HG02623 (cell line): ENCODE measurements around the gene PCYT2.

Experiments
- ATAC-seq: cut with Tn5 transposase; IDR thresholded peaks from one replicate; pipeline ENCODE4 v1.9.1; 2021; ENCODE audit warnings: moderate library complexity; ENCODE audit not compliant: unreplicated experiment

The PCYT2 gene

DNA sequence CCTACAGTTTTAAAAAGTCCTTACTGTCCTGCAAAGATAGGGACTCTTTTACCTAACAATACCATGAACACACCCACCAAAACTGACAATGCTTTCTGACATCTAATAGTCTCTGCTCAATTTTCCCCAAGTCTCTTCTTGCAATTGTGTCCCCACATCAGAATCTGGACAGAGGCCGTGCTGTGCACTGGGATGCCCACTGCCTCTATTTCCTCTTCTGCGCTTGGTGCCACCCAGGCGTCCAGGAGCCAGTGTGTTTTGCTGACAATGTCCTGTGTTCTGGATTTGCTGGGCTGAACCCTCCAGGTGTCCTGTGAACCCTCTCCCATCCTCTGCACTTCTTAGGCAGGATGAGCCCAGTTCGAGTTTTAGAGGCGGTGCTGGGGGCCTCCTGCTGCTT is 33.6 kb downstream of the PCYT2 start:
- ATAC-seq = no peak

DNA sequence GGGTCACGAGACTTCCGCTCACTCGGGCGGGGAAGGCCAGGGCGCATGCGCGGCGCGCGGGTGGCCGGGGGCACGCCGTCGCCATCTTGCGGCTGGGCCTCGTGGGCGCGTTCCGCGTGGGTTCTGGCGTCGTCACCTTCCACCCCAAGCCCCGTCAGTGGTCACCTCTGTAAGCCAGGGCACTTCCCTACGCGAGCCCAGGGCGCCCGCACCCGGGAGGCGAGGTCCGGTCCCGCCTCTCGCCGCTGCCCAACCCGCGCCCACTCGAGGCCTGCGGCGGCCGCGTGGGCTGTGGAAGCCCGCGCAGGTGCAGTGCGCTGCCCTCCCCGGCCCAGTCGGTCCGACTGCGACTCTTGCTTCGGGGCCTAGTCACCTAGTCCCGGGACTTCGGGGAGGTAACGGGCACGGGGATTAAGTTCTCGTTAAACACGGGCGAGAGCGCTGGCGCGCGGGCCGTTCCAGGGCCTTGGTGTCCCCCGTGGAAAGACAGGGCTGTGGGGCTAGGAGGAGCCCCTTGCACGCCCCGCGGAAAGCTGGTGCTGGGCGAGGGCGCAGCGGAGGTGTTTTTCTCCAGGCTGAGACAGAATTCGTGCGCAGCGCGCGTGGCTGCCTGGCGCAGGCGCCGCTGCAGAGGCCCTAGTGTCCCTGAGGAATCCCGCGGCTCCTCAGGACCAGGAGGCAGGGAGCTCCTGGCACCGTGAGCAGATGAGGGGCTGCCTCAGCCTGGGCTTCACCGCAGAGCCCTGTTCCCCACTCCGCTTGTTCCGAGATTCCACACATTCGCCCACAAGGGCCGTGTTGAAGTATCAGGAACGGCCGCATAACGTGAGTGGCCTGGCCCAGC is 39.6 kb downstream of the PCYT2 start:
- ATAC-seq = peak; percentile 57

DNA sequence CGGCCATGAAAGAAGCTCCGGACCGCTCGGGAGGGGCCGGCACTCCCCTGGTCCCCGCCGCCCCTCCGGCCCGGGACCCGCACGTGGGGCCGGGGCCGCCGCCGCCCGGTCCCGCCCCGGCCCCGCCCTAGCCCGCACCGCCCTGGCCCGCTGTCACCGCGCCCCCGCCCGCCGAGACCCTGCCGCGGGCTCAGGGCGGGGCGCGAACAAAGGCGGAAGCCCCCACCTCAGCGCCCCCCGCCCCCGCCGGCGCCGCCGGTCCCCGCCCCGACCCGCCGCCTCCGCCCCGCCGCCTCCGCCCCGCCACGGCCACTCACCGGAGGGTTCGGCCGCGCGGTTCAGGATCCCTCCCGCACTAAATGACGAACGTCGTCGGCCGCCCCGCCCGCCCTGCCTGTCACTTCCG is 40.2 kb downstream of the PCYT2 start, which contains the start of gene ARHGDIA:
TSS of gene ARHGDIA (minus strand) at position 357 of the 406 bp plus-strand sequence. CDS start 1,407 bp downstream, outside the sequence.
- ATAC-seq = peak; percentile 9

DNA sequence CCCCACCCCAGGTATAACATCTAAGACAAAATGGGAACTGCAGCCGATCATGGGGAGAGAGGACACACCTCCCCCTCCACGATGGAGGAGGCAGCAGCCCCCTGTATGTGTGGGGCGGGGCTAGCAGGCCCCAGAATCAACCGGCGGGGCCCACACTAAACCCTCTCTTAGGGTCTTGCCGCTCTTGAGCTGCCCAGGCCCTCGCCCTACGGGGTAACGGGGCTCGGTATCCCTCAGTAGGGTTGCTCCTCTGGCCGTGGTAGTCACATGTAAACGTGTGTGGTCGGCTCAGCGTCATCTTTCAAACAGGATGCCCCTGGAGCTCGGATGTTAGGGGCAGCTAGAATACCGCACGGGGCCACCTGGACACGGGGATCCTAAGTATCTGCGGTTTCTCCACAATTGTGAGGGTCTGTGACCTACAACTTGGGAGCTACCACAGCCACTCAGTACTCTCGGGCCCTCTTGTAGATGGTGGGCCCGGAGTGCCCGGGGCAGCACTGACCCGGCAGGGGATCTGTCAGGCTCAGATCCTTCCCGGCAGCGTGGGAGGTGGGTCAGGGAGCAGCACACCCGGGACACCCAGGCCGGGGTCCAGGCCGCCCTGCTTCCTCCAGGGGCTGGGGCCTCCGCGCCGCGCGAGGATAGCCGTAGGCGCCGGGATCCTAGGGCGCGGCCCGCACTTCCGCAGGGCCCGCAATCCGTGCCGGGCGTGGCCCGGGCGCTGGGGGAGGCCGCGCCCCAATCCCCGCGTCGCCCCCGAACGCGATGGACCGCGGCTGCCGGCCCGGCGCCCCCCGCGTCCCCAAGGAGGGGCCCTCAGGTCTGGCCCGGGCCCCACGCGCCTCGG is 40.8 kb downstream of the PCYT2 start:
- ATAC-seq = peak; percentile 9

DNA sequence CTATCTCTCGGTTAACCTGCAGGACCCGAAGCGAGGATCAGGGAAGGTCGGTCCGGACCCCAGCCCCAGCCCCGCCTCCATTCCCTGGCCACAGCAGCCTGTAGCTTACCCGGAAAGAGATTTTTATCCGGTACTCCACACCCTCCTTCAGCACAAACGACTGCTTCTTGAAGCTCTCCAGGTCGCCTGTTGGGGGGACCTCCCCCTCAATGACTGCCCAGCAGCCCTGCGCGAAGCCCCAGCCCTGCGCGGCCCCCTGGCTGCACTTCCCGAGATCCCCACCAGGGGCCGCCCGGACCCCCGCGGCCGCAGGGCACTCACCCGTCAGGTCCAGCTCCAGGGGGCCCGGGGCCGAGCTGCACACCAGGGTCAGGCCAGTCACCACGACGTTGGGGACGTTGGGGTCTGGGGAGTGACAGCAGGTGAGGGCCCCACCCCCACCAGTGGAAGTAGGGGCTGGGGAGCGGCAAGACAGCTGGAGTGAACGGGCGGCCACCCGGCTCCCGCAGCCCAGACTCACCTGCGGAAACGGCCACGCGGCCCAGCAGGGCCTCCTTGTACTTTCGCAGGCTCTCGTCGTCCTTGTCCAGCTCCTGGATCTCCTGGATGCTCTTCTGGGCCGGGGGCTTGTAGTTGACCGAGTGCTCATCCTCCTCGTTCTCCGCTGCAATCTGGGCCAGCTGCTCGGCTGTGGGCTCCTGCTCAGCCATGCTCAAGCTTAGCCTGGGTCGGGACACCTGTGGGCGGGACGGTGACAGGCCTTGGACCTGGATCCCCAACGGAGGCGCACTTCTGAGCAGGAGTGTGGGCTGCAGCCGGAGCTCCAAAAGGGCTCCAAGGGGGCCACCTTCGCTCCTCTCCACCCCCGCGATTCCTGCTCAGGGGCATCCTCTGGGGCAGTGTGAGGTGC is 41.7 kb downstream of the PCYT2 start:
- ATAC-seq = no peak

DNA sequence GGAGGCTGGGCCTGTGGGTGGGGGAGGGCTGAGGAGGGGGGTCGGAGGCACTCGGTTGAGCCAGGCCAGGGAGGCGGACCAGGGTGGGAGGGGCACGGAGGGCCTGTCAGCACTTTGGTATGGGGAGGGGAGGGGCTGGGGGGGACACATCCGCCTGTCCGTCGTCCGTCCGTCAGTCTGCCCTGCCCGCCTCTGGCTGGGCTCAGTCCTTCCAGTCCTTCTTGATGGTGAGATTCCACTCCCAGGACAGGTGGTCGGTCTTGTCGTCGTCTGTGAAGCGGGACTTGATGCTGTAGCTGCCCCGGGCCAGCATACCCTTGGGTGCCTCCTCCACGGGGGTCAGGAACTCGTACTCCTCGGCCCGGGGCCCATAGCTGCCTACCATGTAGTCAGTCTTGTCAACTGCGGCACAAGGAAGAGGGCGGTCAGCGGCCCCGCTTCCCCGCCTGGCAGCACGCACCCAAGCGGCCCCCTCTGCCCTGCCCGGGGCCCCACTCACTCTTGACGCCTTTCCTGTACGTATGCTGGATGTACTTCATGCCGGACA is 42.5 kb downstream of the PCYT2 start:
- ATAC-seq = no peak

DNA sequence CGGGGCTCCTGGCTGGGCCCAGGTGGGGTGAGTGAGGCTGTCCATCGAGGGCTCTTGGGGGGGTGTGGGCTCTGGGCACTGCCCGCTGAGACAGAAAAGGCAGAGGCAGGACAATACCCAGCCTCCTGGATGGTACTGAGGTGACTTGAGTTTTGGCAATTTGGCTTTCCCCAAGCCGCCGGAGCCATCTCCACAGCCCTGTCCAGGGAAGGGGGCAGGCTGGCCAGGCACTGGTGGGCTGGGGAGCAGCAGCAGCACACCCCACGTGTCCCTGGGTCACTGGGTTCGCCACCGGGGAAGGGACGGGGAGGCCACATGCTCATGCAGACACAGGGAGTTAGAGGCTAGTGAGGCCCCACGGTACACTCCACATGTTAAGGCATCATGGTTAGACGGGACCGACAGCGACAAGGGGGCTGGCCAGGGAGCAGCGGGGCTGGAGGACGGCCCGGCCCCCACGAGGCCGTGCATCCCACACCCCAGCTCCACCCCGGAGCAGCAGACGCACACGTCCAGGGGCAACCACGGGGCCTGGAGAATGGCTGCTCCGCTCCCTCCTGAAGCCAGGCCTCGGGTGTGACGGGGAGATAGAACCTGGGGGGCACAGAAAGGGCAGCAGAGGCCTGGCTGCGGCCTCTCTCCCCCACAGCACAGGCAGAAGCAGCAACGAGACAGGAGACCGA is 43.1 kb downstream of the PCYT2 start:
- no peak for ATAC-seq

DNA sequence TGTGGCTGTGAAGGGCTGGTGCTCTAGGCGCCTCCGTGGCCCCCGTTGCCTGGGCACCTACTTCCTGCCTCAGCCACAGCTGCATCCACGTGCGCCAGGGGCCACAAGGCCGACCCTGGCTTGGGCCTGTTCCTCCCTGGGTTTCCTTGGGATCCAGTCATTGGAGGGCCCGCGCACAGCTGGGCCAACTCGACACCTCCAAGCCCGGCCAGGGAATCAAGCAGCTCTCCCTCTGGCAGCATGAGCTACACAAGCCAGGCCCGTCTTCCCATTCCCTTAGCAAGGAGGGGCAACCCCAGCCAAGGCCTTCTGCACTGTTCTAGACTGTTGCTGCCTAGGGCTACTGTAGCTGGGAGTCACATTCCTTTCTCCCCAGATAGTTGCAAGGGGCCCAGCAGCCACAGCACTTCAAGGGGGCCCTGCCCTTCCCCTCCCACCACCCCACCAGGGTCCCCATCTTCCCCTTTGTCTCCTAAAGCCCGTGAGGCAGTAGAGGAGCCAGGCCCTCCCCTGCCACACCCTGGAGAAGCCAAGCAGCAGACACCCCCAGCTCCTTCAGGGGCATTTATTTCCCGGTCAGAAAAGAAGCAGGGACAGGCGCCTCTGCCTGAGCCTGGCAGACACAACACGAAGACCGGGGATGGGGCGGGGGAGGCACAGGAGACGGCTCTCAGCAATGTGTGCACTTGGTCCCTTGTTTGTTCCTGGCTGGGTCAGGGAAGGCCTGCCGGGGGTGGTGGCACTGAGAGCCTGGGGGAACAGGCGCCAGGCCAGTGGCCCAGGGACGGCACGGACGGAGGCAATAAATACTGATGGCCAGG is 43.8 kb downstream of the PCYT2 start:
- no peak for ATAC-seq

DNA sequence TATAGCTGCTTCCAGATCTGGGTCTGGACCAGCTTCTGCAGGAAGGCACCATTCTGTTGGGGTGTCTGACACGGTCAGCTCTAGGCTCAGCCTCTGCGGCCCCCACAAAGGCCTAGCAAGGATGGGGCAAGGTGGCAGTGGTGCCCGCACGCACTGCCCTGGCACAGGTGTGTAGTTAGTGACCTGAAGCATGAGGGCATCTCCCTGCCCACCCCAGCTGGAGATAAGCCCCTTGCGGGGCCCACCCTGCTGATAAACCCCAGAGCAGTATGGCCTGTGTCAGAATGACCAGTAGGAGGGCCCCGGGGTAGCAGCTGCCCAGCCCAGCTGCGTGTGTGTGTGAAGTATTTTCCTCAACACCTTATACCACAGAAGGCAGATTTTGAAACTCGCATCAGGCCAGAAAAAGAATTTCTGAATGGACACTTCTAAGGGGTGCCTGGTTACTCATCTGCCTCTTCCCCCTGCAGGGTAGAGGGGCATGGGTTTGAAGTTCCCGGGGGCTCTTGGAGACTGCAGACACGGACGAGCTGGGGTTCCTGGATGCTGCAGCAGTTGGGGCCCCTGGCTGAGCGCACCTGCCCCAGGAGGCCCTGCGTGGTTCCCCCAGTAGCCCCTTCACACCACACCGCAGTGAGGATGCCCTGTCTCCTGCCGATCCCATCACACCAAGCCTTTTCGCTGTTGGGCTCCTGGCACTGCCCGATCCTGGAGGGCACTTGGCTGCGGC is 44.6 kb downstream of the PCYT2 start:
- no peak for ATAC-seq

DNA sequence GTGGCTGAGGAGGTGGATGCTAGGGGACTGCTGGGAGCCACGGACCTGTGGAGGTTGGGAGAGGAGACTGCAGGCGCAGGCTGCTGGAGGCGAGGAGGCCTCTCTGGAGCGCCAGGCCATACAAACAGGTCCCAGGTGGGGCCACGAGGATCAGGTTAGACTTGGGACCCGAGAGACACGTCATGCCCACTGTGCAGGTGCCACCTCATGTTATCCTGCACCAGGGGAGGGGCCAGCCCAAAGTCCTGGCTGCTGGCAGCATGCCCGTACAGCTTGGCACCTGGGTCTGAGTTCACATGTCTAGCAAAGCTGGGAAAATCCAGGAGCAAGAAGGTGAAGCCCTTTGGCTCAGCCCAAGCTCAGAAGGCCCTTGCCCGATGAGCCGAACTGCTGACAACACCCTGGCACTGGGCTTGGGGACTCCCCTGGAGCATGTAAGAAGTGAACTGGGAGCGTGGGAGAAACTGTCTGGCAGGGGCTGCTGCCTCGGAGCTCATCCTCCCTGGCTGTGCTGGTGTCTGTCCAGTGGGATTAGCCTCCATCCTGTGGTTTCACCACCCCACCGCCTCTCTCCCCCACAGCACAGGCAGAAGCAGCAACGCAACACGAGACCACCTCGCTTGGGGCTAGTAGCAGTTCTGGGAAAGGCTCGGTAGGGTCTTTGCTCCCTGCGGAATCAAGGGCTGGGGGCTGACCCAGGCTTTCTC is 45.3 kb downstream of the PCYT2 start:
- ATAC-seq = no peak

DNA sequence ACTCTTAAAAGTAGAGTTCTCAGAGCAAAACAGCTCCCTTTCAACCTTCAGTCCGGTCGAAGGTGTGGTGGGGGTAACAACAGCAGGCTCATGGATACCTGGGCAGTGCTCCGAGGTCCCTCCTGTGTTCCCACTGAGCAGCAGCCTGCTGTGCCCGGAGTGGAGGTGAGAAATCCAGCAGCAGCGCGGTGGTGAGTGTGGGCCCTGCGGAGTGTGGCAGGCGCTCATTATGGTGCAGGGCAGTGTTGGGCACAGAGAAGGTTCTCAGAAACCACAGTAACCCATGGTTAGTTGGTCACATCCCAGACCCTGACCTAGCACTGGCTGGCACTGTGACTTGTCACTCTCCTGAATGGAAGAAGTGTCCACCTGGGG is 45.9 kb downstream of the PCYT2 start:
- ATAC-seq = no peak

DNA sequence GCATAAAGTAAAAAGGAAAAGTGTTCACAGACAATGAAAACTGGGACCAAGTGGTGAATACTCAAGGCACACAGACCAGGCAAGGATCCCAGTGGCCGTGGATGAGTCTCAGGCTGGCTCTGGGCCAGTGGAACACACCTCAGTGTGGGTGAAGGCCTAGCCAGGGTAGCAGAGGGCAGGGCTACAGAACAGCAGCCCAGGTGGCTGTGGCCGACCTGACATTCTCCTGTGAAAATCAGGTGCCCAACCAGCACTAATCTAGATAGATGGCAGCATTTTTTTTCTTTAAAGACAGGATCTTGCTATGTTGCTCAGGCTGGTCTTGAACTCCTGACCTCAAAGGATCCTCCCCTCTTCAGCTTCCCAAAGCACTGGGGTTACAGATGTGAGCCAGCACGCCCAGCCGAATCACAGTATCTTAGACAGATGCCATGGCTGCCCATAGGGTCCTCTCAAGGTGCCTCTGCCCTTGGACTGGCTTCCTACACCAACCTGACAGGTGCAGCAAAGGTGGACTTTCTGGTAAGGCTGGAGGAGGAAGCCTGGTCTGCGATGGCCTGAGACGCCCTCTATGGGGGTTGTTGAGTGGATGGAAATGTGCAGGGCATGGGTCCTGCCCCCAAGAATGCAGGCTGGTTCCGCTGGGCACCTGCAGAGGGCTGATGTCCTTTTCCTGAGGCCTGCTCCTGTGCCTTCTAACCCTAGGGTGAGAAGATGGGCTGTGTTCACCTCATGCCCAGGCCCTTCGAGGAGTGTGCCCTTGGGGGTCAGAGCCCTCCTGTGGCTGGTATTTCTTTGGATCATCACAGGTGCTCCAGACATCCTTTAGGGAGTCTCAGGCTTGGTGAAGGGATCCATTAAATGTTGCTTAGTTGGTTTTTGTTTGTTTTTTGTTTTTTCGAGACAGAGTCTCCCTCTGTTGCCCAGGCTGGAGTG is 47.1 kb downstream of the PCYT2 start:
- no peak for ATAC-seq

DNA sequence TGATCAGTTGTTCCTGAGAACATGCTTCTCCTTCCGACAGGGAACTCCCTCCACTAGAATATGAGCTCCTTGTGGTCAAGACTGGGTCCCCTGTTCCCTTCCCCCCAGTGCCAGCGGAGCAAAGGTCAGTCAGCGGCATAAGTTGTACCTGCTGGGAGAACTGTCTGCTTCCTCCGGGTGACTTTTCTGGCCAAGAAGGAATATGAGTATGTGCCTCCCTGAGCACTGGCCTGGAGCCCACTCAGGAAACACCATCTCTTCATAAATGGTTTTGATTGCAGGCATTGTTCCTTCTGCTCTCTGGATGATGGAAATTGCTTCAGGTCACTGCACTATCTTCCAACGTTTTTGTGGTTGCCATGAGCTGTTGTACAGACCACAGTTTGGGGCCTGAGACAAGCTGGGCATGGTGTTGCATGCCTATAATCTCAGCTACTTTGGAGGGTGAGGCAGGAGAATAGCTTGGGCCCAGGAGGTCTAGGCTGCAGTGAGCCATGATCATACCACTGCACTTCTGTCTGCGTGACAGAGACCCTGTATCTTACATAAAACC is 48.0 kb downstream of the PCYT2 start:
- no peak for ATAC-seq

DNA sequence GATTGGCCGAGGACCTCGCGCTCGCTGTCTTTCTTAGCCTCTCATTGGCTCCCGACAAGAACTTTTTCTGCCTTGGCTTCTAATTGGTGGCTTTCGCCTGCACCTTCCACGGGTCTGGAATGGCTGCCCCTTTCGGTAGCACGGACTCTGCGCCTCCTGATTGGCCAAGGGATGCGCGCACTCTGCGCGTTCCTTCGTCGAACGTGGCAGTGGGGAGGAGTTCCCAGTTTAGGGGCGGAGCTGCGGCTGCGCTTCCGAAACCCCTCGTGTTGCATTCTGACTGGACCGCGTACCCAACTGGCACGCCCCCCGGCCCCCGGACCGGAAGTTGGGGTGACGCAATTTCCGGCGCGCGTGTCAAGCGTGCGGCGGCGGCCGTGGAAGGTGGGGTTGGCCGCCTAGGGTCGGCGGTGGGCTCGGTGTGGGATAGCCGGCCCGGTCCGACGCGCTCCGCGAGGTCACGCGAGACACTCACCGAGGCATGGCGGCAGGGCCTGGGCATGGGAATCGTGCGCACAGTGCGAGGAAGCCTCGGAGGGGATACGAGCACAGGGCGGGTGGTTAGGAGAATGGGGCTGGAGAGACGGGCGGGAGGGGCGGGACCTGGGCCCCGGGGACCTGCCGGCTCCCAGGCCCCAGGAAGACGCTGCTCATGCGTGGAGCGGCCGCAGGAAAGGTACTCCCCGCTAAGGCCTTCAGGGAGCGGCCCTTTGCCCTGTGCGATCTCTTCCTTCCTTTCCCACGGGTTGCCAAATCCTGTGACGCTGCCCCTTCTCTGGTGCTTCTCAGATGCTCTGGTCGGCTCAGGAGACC is 50.2 kb downstream of the PCYT2 start:
- ATAC-seq = peak; percentile 70

DNA sequence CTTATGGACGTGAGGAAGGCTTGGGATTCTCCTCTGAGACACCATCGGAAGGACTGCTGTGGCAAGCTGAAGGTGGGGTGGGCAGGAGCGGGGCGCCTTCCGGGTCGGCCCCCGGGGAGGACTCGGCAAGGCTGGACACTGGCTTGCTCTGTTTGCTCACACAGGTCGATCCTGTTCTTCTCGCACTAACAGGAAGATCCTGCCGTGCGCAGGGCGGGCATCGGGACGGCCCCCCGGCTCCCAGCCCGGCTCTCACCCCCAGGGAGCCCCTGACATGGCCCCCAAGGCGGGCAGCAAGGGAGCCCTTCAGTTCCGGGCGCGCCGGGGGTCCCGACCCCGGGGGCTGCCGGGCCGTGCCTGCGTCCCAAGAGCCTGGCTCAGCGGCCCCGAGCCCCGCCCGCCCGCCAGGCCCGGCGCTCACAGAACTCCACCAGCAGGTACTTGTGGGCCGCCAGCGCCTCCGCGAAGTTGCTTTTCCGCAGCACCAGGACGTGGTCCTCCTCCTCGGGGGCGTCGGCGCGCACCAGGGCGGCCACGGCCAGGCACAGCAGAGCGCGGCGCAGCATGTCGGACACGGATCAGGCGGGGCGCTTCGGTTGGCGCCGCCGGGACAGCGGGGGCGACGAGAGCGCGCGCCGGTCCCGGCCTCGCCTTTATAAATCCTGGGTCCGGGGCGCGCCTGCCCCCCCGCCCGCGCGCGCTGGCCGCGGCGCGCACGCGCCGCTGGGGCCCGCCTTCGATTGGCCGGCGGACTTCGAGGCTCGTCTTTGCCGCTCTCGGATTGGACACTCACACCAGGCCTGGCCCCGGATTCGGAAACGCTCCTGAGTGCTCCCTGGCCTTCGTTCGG is 51.1 kb downstream of the PCYT2 start, which contains the start of gene P4HB:
TSS of gene P4HB (minus strand) at position 630 of the 850 bp plus-strand sequence. CDS start at position 566, 64 bp downstream.
- ATAC-seq = peak; percentile 73
